HepG2 (cell line): ENCODE measurements around the gene TRIM3. TPM values are rescaled to one million over a fixed set of nuclear protein-coding genes. Genes with fewer than 3 reads are reported as not detected.

Experiments used
- ATAC-seq: fragments of 200-7000 bp; cut with Tn5 transposase; 3 replicates; pipeline ENCODE4 v1.9.1; 2020; ENCODE audit warnings: mild to moderate bottlenecking, moderate library complexity
- BruUV-seq: library from RNA; stranded (reverse); fragments of 400-500 nt; replicated peaks from 2 replicates; lab custom pipeline; 2021; lab: Mats Ljungman, UMichigan
- CTCF ChIA-PET: fragments of 300-600 bp; formaldehyde crosslinking; extraction: SDS; loops from one replicate; lab custom pipeline; 2021; ENCODE audit warnings: low total read pairs, inconsistent platforms, low intra/inter-chr PET ratio; lab: Yijun Ruan, JAX
- POLR2A ChIA-PET: fragments of 350-600 bp; sonication (Branson Sonifier 250); formaldehyde crosslinking; loops from one replicate; lab custom pipeline; 2020; ENCODE audit warnings: antibody characterized with exemption, inconsistent platforms; lab: Yijun Ruan, JAX
- DNase-seq: peaks from one replicate; pipeline ENCODE4 v3.0.0-alpha.2; 2015; ENCODE audit warnings: low spot score
- FAIRE-seq: peaks from 3 replicates; lab custom pipeline; 2011; peaks lifted over from hg19 to GRCh38; lab: Jason Lieb, UNC
- H2AFZ ChIP-seq: one replicate; pipeline ENCODE4 v1.6.1; 2011; ENCODE audit warnings: low read length, inconsistent platforms
- H3K27ac ChIP-seq: fragments of 300-600 bp; 3 replicates; pipeline ENCODE4 v1.8.0; 2011; ENCODE audit warnings: mixed run types, mild to moderate bottlenecking, mixed read lengths, low read length, inconsistent platforms; ENCODE audit not compliant: insufficient read depth; ENCODE audit errors: extremely low read length
- H3K27me3 ChIP-seq, 2 experiments: fragments of 200-600 bp in 1 of 2; 2 replicates in 1 of 2; 3 replicates in 1 of 2; pipeline versions ENCODE4 v1.6.0 to v1.8.0; 2011; ENCODE audit warnings: low read length in 2 of 2, mild to moderate bottlenecking in 2 of 2, moderate library complexity in 2 of 2, inconsistent platforms in 1 of 2; ENCODE audit not compliant: insufficient read depth in 2 of 2, control insufficient read depth in 1 of 2
- H3K36me3 ChIP-seq, 2 experiments: fragments of 200-600 bp in 1 of 2; replicated peaks in 1 of 2; 2 replicates in 1 of 2; 3 replicates in 1 of 2; pipeline versions ENCODE4 v1.5.1 to v1.8.0; 2011; ENCODE audit warnings: low read length in 2 of 2, inconsistent platforms in 1 of 2; ENCODE audit not compliant: insufficient read depth in 2 of 2, control insufficient read depth in 1 of 2
- H3K4me1 ChIP-seq: 2 replicates; pipeline ENCODE4 v1.5.1; 2012; ENCODE audit warnings: low read length, inconsistent platforms; ENCODE audit not compliant: insufficient read depth
- H3K4me2 ChIP-seq: 2 replicates; pipeline ENCODE4 v1.6.0; 2011; ENCODE audit warnings: low read depth, low read length, inconsistent platforms
- H3K4me3 ChIP-seq, 3 experiments: fragments of 200-600 bp in 1 of 3; sonication (generic), shearing (Covaris generic) in 1 of 3; replicated peaks in 1 of 3; 2 replicates each; pipeline ENCODE4 v1.5.1; 2011 to 2016; ENCODE audit warnings: low read length in 3 of 3, inconsistent platforms in 2 of 3, low read depth in 2 of 3, mild to moderate bottlenecking in 2 of 3, control low read depth in 1 of 3, mixed read lengths in 1 of 3; ENCODE audit not compliant: insufficient read depth in 1 of 3
- H3K79me2 ChIP-seq: one replicate; pipeline ENCODE4 v1.6.1; 2011; ENCODE audit warnings: low read length, inconsistent platforms; ENCODE audit not compliant: insufficient read depth
- H3K9ac ChIP-seq: 2 replicates; pipeline ENCODE4 v1.6.0; 2011; ENCODE audit warnings: mild to moderate bottlenecking, low read depth, low read length, inconsistent platforms; ENCODE audit not compliant: insufficient read depth
- H3K9me3 ChIP-seq: 2 replicates; pipeline ENCODE4 v1.5.1; 2012; ENCODE audit warnings: mild to moderate bottlenecking, low read length
- H4K20me1 ChIP-seq: 2 replicates; pipeline ENCODE4 v1.6.0; 2011; ENCODE audit warnings: inconsistent platforms, mild to moderate bottlenecking, low read length, moderate library complexity; ENCODE audit not compliant: insufficient read depth
- CCAR2 ChIP-seq: fragments of 200-400 bp; formaldehyde crosslinking; optimal IDR thresholded peaks from 2 replicates; pipeline ENCODE3; 2018; ENCODE audit warnings: low read depth, mild to moderate bottlenecking, low read length, moderate library complexity
- GTF3A ChIP-seq: sonication (generic); formaldehyde crosslinking; conservative IDR thresholded peaks from 2 replicates; pipeline ENCODE4 v1.4.0; 2020; ENCODE audit warnings: mild to moderate bottlenecking, missing genetic modification reagents
- IKZF1 ChIP-seq: fragments of 450-650 bp; IDR thresholded peaks from 2 replicates; pipeline ENCODE4 v1.7.1; 2016
- IRX3 ChIP-seq: sonication (generic); formaldehyde crosslinking; IDR thresholded peaks from 2 replicates; pipeline ENCODE4 v1.8.1; 2023; ENCODE audit warnings: mild to moderate bottlenecking, low read depth, missing genetic modification reagents, borderline replicate concordance
- SMAD9 ChIP-seq: sonication (generic); formaldehyde crosslinking; IDR thresholded peaks from 2 replicates; pipeline ENCODE4 v1.5.1; 2020; ENCODE audit warnings: mild to moderate bottlenecking, missing genetic modification reagents
- TEAD2 ChIP-seq: sonication (generic); formaldehyde crosslinking; IDR thresholded peaks from 2 replicates; pipeline ENCODE4 v1.9.0; 2021; ENCODE audit warnings: missing genetic modification reagents
- ZHX2 ChIP-seq, 2 experiments: sonication (generic) in 1 of 2; formaldehyde crosslinking in 1 of 2; IDR thresholded peaks; 2 replicates each; pipeline versions ENCODE4 v1.6.1 to v1.9.0; 2014 to 2022; ENCODE audit warnings: antibody characterized with exemption in 1 of 2, borderline replicate concordance in 1 of 2, inconsistent platforms in 1 of 2, low read depth in 1 of 2, missing genetic modification reagents in 1 of 2
- ZNF564 ChIP-seq: sonication (generic); formaldehyde crosslinking; IDR thresholded peaks from 2 replicates; pipeline ENCODE4 v1.8.1; 2023; ENCODE audit warnings: mild to moderate bottlenecking, missing genetic modification reagents
- ZSCAN5A ChIP-seq: sonication (generic); formaldehyde crosslinking; IDR thresholded peaks from 2 replicates; pipeline ENCODE4 v1.8.0; 2022; ENCODE audit warnings: mild to moderate bottlenecking, missing genetic modification reagents, borderline replicate concordance
- WGBS: methylation state at CpG from one replicate; pipeline ENCODE4 v1.1.6; 2017; ENCODE audit warnings: low lambda C conversion rate; 5-methylcytosine and 5-hydroxymethylcytosine counted together
- in situ Hi-C: cut with HindIII; loops from 2 replicates; pipeline ENCODE4 v1.10.0; 2017; ENCODE audit warnings: low pct_unique_long_range_greater_than_20kb; ENCODE audit not compliant: extremely low pct_ligation_motif_present
- intact Hi-C: fragments of 100-400 bp; cut with micrococcal nuclease; formaldehyde crosslinking; loops from one replicate; pipeline ENCODE4 v1.10.0; 2022; ENCODE audit not compliant: unreplicated experiment
- polyA plus RNA-seq, 8 experiments: library from polyadenylated mRNA; depleted of rRNA in 3 of 8; stranded (reverse) in 7 of 8; unstranded in 1 of 8; fragments of >200 nt; fragmentation: Illumina TruSeq in 4 of 8; extraction: Trizol in 4 of 8; gene quantifications; 2 replicates each; pipeline versions ENCODE4 v1.2.1 to v1.2.3, GENCODE V29; 2011 to 2016; ENCODE audit warnings: low read depth in 4 of 8, missing spikeins in 1 of 8, mixed read lengths in 1 of 8; ENCODE audit not compliant: insufficient read depth in 1 of 8
- total RNA-seq, 5 experiments: library from RNA; depleted of rRNA; stranded (reverse); fragments of >200 nt; fragmentation: Illumina TruSeq; extraction: Trizol; gene quantifications; 2 replicates each; pipeline ENCODE4 v1.2.3, GENCODE V29; 2016; ENCODE audit warnings: low read depth in 1 of 5
- TF ChIP-seq, protein P1 (sequence below): sonication (generic); formaldehyde crosslinking; conservative IDR thresholded peaks from 2 replicates; pipeline ENCODE4 v1.4.0; 2020; ENCODE audit warnings: missing genetic modification reagents

The TRIM3 gene
- total and polyA plus RNA-seq, 2 of the 13 experiments (the other 11 are each of a cell fraction or from before 2014, with no cell fraction given): 3.6 to 6.3 TPM

- DNase-seq (no peak), FAIRE-seq (no peak), ATAC-seq (no peak)
- Histone ChIP-seq H3K4me2 (no peak overlapping the region), H2AFZ (no peak overlapping the region), H3K79me2 (no peaks in the 10 kb centered on the region), H3K36me3 (peaks cover 2 to 4% of the 10 kb centered on the region in 2 experiments; a peak in 2 of 5 replicates), H3K27ac (no peak overlapping the region), H3K27me3 (no peaks in the 10 kb centered on the region), H4K20me1 (no peaks in the 10 kb centered on the region), H3K9me3 (no peaks in the 10 kb centered on the region), H3K4me3 (no peak overlapping the region), H3K9ac (no peak overlapping the region), H3K4me1 (no peaks in the 10 kb centered on the region)
- TF ChIP-seq ZSCAN5A (CRISPR knock-in tag): no peak
- no peak for TF ChIP-seq SMAD9 (CRISPR knock-in tag)
- no peak for TF ChIP-seq CCAR2
- TF ChIP-seq TEAD2 (CRISPR knock-in tag): no peak
- ChIA-PET CTCF (no interaction called here), POLR2A (interaction anchor here (1.5 kb wide), 1 partner anchor 15 kb away, joined by 3 read pairs; no protein-coding TSS in a partner anchor)
- in situ Hi-C loops: no loop called here
- BruUV-seq: no TSS peak
- intact Hi-C loops: no loop called here
- 90% methylated on average over 3 of the region's 3 CpGs for WGBS
Measured at GRCh38 chr11:6520265-6520664, 46.5 kb upstream of the TRIM3 start.

GRCh38 chr11:6516865-6517264 lies 43.1 kb upstream of the TRIM3 start:
- Histone ChIP-seq H3K36me3 (peaks cover 4% of the 10 kb centered on the region in 2 experiments; a peak in 2 of 5 replicates), H3K79me2 (no peaks in the 10 kb centered on the region), H2AFZ (no peak overlapping the region), H3K4me3 (no peak overlapping the region), H4K20me1 (no peaks in the 10 kb centered on the region), H3K4me1 (no peaks in the 10 kb centered on the region), H3K4me2 (no peak overlapping the region), H3K9ac (no peak overlapping the region), H3K9me3 (no peaks in the 10 kb centered on the region), H3K27ac (no peak overlapping the region), H3K27me3 (no peaks in the 10 kb centered on the region)
- intact Hi-C loops (no loop called here), in situ Hi-C loops (no loop called here)
- BruUV-seq: no TSS peak
- POLR2A ChIA-PET: no interaction called here
- no peak for DNase-seq
- CTCF ChIA-PET: no interaction called here
- ATAC-seq: no peak
- FAIRE-seq: no peak
- TF ChIP-seq ZHX2 (IDR thresholded peaks at IDR 0.05; ENCODE audit: low read depth): no peak
- no peak for TF ChIP-seq ZHX2 (CRISPR knock-in tag; IDR thresholded peaks at IDR 0.05; ENCODE audit: borderline replicate concordance)
- TF ChIP-seq, protein P1, sequence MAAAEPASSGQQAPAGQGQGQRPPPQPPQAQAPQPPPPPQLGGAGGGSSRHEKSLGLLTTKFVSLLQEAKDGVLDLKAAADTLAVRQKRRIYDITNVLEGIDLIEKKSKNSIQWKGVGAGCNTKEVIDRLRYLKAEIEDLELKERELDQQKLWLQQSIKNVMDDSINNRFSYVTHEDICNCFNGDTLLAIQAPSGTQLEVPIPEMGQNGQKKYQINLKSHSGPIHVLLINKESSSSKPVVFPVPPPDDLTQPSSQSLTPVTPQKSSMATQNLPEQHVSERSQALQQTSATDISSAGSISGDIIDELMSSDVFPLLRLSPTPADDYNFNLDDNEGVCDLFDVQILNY (CRISPR knock-in tag): no peak
- no peak for TF ChIP-seq ZNF564 (CRISPR knock-in tag)
- TF ChIP-seq IRX3: no peak
- no peak for TF ChIP-seq GTF3A (CRISPR knock-in tag)
- TF ChIP-seq IKZF1: no peak
